ENCODE data around the gene CAVIN4.

The CAVIN4 gene

GRCh38 chr9:100577776-100578448 lies at the start of gene CAVIN4:
Gene CAVIN4 (plus strand): TSS chr9:100578079. CDS start chr9:100578144, 65 bp downstream.
- no peaks in the 10 kb centered on the region for H3K4me1 ChIP-seq (ENCODE audit: control insufficient read depth, low read depth, low read length)
- peaks cover 63% of the 10 kb centered on the region for H3K36me3 ChIP-seq (ENCODE audit: control insufficient read depth, low read depth, low read length)
- H3K4me3 ChIP-seq (ENCODE audit: low read length), result no peak within 1 kb of the TSS
- H3K27ac ChIP-seq (ENCODE audit: low read length), result no peak within 1 kb of the TSS
- H3K9me3 ChIP-seq (ENCODE audit: control insufficient read depth, low read depth, low read length), result no peaks in the 10 kb centered on the region
- H3K9ac ChIP-seq (ENCODE audit: low read length), result no peak within 1 kb of the TSS
- no peaks in the 10 kb centered on the region for H3K27me3 ChIP-seq (ENCODE audit: control insufficient read depth, insufficient read depth, low read length)

GRCh38 chr9:100534401-100534800 lies 43.5 kb upstream of the CAVIN4 start:
- H3K27ac ChIP-seq (ENCODE audit: low read length), result no peak overlapping the region
- H3K4me3 ChIP-seq (ENCODE audit: low read length), result no peak overlapping the region
- no peaks in the 10 kb centered on the region for H3K4me1 ChIP-seq (ENCODE audit: control insufficient read depth, low read depth, low read length)
- H3K9me3 ChIP-seq (ENCODE audit: control insufficient read depth, low read depth, low read length), result no peaks in the 10 kb centered on the region
- no peak overlapping the region for H3K9ac ChIP-seq (ENCODE audit: low read length)
- no peaks in the 10 kb centered on the region for H3K27me3 ChIP-seq (ENCODE audit: control insufficient read depth, insufficient read depth, low read length)
- peaks cover 11% of the 10 kb centered on the region for H3K36me3 ChIP-seq (ENCODE audit: control insufficient read depth, low read depth, low read length)

GRCh38 chr9:100540327-100540726 lies 37.6 kb upstream of the CAVIN4 start:
- Histone ChIP-seq H3K4me1 (ENCODE audit: control insufficient read depth, low read depth, low read length) (no peaks in the 10 kb centered on the region), H3K27ac (ENCODE audit: low read length) (no peak overlapping the region), H3K27me3 (ENCODE audit: control insufficient read depth, insufficient read depth, low read length) (no peaks in the 10 kb centered on the region), H3K36me3 (ENCODE audit: control insufficient read depth, low read depth, low read length) (peaks cover 31% of the 10 kb centered on the region), H3K9me3 (ENCODE audit: control insufficient read depth, low read depth, low read length) (peaks cover 7% of the 10 kb centered on the region), H3K4me3 (ENCODE audit: low read length) (no peak overlapping the region), H3K9ac (ENCODE audit: low read length) (no peak overlapping the region)

GRCh38 chr9:100549048-100549447 lies 28.8 kb upstream of the CAVIN4 start:
- Histone ChIP-seq H3K9ac (ENCODE audit: low read length) (no peak overlapping the region), H3K27me3 (ENCODE audit: control insufficient read depth, insufficient read depth, low read length) (no peaks in the 10 kb centered on the region), H3K36me3 (ENCODE audit: control insufficient read depth, low read depth, low read length) (peaks cover 52% of the 10 kb centered on the region), H3K27ac (ENCODE audit: low read length) (no peak overlapping the region), H3K9me3 (ENCODE audit: control insufficient read depth, low read depth, low read length) (peaks cover 7% of the 10 kb centered on the region), H3K4me3 (ENCODE audit: low read length) (no peak overlapping the region), H3K4me1 (ENCODE audit: control insufficient read depth, low read depth, low read length) (no peaks in the 10 kb centered on the region)

- no peaks in the 10 kb centered on the region for H3K9me3 ChIP-seq (ENCODE audit: control insufficient read depth, low read depth, low read length)
- H3K4me3 ChIP-seq (ENCODE audit: low read length), result no peak overlapping the region
- no peak overlapping the region for H3K27ac ChIP-seq (ENCODE audit: low read length)
- H3K9ac ChIP-seq (ENCODE audit: low read length), result no peak overlapping the region
- H3K4me1 ChIP-seq (ENCODE audit: control insufficient read depth, low read depth, low read length), result no peaks in the 10 kb centered on the region
- H3K27me3 ChIP-seq (ENCODE audit: control insufficient read depth, insufficient read depth, low read length), result no peaks in the 10 kb centered on the region
- peaks cover 74% of the 10 kb centered on the region for H3K36me3 ChIP-seq (ENCODE audit: control insufficient read depth, low read depth, low read length)
Observed at GRCh38 chr9:100554935-100555401, 22.9 kb upstream of the CAVIN4 start.

GRCh38 chr9:100555471-100555870 lies 22.4 kb upstream of the CAVIN4 start:
- H3K27ac ChIP-seq (ENCODE audit: low read length), result no peak overlapping the region
- no peaks in the 10 kb centered on the region for H3K27me3 ChIP-seq (ENCODE audit: control insufficient read depth, insufficient read depth, low read length)
- H3K9ac ChIP-seq (ENCODE audit: low read length), result no peak overlapping the region
- H3K9me3 ChIP-seq (ENCODE audit: control insufficient read depth, low read depth, low read length), result no peaks in the 10 kb centered on the region
- H3K36me3 ChIP-seq (ENCODE audit: control insufficient read depth, low read depth, low read length), result peaks cover 73% of the 10 kb centered on the region
- H3K4me3 ChIP-seq (ENCODE audit: low read length), result no peak overlapping the region
- no peaks in the 10 kb centered on the region for H3K4me1 ChIP-seq (ENCODE audit: control insufficient read depth, low read depth, low read length)

- Histone ChIP-seq H3K9me3 (ENCODE audit: control insufficient read depth, low read depth, low read length) (no peaks in the 10 kb centered on the region), H3K36me3 (ENCODE audit: control insufficient read depth, low read depth, low read length) (peaks cover 78% of the 10 kb centered on the region), H3K27me3 (ENCODE audit: control insufficient read depth, insufficient read depth, low read length) (no peaks in the 10 kb centered on the region), H3K4me3 (ENCODE audit: low read length) (no peak overlapping the region), H3K9ac (ENCODE audit: low read length) (no peak overlapping the region), H3K4me1 (ENCODE audit: control insufficient read depth, low read depth, low read length) (no peaks in the 10 kb centered on the region), H3K27ac (ENCODE audit: low read length) (no peak overlapping the region)
Observed at GRCh38 chr9:100557053-100557452, 20.8 kb upstream of the CAVIN4 start.

- Histone ChIP-seq H3K4me3 (ENCODE audit: low read length) (no peak overlapping the region), H3K36me3 (ENCODE audit: control insufficient read depth, low read depth, low read length) (peaks cover 60% of the 10 kb centered on the region), H3K9me3 (ENCODE audit: control insufficient read depth, low read depth, low read length) (no peaks in the 10 kb centered on the region), H3K4me1 (ENCODE audit: control insufficient read depth, low read depth, low read length) (no peaks in the 10 kb centered on the region), H3K9ac (ENCODE audit: low read length) (no peak overlapping the region), H3K27ac (ENCODE audit: low read length) (no peak overlapping the region), H3K27me3 (ENCODE audit: control insufficient read depth, insufficient read depth, low read length) (no peaks in the 10 kb centered on the region)
Observed at GRCh38 chr9:100561256-100561655, 16.6 kb upstream of the CAVIN4 start.

GRCh38 chr9:100567856-100568255 lies 10.0 kb upstream of the CAVIN4 start:
- Histone ChIP-seq H3K9ac (ENCODE audit: low read length) (no peak overlapping the region), H3K4me1 (ENCODE audit: control insufficient read depth, low read depth, low read length) (no peaks in the 10 kb centered on the region), H3K27me3 (ENCODE audit: control insufficient read depth, insufficient read depth, low read length) (no peaks in the 10 kb centered on the region), H3K9me3 (ENCODE audit: control insufficient read depth, low read depth, low read length) (no peaks in the 10 kb centered on the region), H3K4me3 (ENCODE audit: low read length) (no peak overlapping the region), H3K36me3 (ENCODE audit: control insufficient read depth, low read depth, low read length) (peaks cover 29% of the 10 kb centered on the region), H3K27ac (ENCODE audit: low read length) (no peak overlapping the region)

- Histone ChIP-seq H3K4me1 (ENCODE audit: control insufficient read depth, low read depth, low read length) (no peaks in the 10 kb centered on the region), H3K36me3 (ENCODE audit: control insufficient read depth, low read depth, low read length) (peaks cover 56% of the 10 kb centered on the region), H3K9me3 (ENCODE audit: control insufficient read depth, low read depth, low read length) (no peaks in the 10 kb centered on the region), H3K9ac (ENCODE audit: low read length) (no peak overlapping the region), H3K4me3 (ENCODE audit: low read length) (no peak overlapping the region), H3K27ac (ENCODE audit: low read length) (no peak overlapping the region), H3K27me3 (ENCODE audit: control insufficient read depth, insufficient read depth, low read length) (no peaks in the 10 kb centered on the region)
Observed at GRCh38 chr9:100573655-100574260, 4.1 kb upstream of the CAVIN4 start.

GRCh38 chr9:100575006-100575405 lies 2.9 kb upstream of the CAVIN4 start:
- no peak overlapping the region for H3K27ac ChIP-seq (ENCODE audit: low read length)
- no peaks in the 10 kb centered on the region for H3K27me3 ChIP-seq (ENCODE audit: control insufficient read depth, insufficient read depth, low read length)
- no peaks in the 10 kb centered on the region for H3K9me3 ChIP-seq (ENCODE audit: control insufficient read depth, low read depth, low read length)
- no peak overlapping the region for H3K9ac ChIP-seq (ENCODE audit: low read length)
- no peak overlapping the region for H3K4me3 ChIP-seq (ENCODE audit: low read length)
- H3K36me3 ChIP-seq (ENCODE audit: control insufficient read depth, low read depth, low read length), result peaks cover 61% of the 10 kb centered on the region
- no peaks in the 10 kb centered on the region for H3K4me1 ChIP-seq (ENCODE audit: control insufficient read depth, low read depth, low read length)

Data from iPS-18a (cell line).